Subcutaneous adipose tissue (tissue), 4 donors: Measurements from ENCODE around the gene RASL11A. TPM values are rescaled to one million over a fixed set of nuclear protein-coding genes. Genes with fewer than 3 reads are reported as not detected.

Experiments used
- total RNA-seq, 4 donors: library from RNA; depleted of rRNA; stranded (reverse); fragments of >200 nt; gene quantifications; one replicate each; pipeline ENCODE4 v1.1.0, GENCODE V29; 2016
- TF ChIP-seq, protein P1 (sequence below): fragments of 450-650 bp; IDR thresholded peaks from one replicate; pipeline ENCODE4 v1.5.1; 2016; ENCODE audit warnings: low read depth, mild to moderate bottlenecking, control low read depth, antibody characterized with exemption, moderate library complexity

The RASL11A gene
- total RNA-seq, 4 donors from 2014 or later, result 20.7 to 80.2 (median 52.5) TPM

DNA sequence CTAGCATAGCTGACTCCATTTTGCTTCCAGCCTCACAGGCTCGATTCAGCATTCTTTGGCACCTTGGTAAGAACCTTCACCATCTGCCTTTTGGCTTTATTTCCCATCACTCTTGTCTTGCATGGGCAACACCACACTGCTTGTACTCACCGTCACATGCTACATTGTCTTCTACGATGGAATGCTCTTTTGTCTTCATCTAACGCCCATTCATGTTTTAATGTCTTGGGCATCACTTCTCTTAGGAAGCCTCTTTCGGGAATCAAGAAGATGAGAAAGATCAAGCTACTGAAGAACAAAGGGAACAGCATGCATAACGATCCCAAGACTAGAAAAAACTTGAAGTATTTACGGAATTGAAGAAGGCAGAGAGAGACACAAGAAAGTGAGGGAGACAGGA is 25.0 kb upstream of the RASL11A start:
- TF ChIP-seq, protein P1, sequence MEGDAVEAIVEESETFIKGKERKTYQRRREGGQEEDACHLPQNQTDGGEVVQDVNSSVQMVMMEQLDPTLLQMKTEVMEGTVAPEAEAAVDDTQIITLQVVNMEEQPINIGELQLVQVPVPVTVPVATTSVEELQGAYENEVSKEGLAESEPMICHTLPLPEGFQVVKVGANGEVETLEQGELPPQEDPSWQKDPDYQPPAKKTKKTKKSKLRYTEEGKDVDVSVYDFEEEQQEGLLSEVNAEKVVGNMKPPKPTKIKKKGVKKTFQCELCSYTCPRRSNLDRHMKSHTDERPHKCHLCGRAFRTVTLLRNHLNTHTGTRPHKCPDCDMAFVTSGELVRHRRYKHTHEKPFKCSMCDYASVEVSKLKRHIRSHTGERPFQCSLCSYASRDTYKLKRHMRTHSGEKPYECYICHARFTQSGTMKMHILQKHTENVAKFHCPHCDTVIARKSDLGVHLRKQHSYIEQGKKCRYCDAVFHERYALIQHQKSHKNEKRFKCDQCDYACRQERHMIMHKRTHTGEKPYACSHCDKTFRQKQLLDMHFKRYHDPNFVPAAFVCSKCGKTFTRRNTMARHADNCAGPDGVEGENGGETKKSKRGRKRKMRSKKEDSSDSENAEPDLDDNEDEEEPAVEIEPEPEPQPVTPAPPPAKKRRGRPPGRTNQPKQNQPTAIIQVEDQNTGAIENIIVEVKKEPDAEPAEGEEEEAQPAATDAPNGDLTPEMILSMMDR, result no peak

DNA sequence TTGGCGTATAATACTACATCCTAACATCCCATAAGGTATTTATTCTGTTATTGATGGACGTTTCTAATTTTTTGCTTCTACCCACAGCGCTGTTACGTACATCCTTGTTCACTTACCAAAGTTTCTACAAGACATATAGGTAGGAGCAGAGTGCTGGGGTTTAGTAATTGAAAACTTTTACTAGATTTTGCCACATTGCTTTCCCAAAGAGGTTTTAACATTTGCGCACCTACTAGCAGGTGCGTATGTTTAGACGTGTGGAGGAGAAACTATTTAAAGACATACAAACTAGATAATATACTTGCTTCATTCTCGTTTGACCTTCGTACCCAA is 19.8 kb upstream of the RASL11A start:
- TF ChIP-seq, protein P1, result no peak

DNA sequence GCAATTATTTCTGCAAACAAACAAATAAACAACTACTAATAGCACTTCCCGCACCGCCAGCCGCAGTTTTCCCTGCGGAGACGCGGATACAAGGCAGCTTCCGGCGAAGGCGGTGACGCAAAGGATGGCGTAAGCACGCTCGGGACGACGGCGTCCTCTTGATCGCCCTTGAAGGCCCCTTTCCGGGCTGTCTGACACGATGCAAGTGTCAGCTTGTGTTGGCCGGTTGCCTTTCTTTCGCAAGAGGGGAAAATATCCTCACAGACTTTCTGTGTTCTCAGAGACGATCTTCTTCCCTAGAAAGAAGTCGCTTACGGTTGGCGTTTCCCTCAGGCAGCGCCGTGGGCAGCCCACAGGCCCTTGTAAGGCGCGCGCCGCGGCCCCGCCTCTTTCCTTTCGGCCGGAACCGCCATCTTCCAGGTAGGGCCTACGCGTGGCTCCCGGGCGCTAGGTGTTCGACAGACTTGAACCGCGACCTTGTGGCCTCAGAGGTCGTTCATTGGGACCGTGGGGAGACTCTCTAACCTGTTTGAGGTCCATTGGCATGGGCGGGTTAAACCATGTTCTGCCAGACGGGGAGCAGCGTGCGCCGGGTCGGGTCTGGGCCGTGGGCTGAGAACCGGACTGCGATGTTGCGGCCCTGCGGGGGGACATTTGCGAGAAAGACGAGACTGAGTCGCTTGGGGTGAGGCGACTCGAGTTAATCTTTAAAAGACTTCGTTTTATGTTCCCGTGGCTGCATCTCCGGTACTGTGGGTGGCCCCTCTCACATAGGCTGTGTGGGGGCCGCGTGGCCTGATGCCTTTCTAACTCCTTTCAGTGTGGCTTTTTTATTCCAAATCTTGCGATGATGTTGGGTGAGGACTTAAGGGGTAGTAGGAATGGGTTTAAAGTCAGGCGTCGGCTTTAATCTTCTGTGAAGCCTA is 19.2 kb upstream of the RASL11A start, which contains the start of gene RPL21:
TSS of gene RPL21 (plus strand) at position 393 of the 926 bp plus-strand sequence. CDS start 2,219 bp downstream, outside the sequence.
- TF ChIP-seq, protein P1, result no peak

DNA sequence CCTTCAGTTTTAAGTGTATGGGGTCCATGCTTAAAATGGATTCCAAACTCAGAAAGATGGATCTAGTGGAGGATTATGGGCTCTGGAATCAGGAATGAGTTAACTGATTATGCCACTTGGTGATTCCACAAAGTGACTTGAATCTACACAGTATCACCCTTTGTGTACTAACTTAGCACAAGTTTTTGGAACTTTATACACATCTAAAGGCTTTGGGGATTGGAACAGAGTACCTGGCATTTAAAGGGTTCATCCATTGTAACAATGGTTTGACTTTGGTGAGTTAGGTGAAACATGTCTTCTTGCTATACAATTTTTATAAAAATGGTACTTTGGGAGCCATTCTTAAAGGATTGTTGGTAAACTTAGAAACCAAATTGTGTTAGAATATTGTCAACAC is 18.2 kb upstream of the RASL11A start:
- TF ChIP-seq, protein P1, result no peak

DNA sequence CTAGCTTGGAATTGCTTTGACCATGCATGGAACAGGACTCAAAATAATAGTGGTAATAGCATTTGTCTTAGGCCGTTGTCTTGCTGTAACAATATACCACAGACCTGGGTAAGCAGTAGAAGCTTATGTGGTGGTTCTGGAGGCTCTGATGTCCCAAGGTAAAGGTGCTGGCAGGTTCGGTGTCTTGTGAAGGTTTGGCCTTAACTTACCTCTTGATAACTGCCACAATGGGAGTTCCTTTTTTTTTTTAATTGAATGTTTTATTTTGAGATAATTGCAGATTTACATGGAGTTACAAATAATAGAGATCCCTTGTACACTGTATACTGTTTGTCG is 13.4 kb upstream of the RASL11A start:
- TF ChIP-seq, protein P1, result no peak

DNA sequence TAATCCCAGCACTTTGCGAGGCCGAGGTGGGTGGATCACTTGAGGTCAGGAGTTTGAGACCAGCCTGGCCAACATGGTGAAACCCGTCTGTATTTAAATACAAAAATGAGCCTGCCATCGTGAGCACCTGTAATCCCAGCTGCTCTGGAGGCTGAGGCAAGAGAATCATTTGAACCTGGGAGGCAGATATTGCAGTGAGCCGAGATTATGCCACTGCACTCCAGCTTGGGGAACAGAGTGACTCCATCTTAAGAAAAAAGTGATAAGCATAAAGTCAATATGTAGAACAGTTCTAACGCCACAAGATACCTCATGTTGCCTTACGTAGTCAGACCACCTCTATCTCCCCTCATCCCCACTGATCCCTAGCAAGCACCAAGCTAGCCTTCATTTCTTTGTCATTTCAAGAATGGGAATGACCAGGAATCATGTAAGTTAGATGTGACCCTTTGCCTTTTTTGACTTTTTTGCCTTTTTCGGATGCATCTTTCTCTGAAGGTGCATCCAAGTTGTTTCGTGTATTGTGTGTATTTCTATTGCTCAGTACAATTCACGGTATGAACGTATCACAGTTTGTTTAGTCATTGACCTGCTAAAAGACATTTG is 12.9 kb upstream of the RASL11A start:
- TF ChIP-seq, protein P1, result no peak

DNA sequence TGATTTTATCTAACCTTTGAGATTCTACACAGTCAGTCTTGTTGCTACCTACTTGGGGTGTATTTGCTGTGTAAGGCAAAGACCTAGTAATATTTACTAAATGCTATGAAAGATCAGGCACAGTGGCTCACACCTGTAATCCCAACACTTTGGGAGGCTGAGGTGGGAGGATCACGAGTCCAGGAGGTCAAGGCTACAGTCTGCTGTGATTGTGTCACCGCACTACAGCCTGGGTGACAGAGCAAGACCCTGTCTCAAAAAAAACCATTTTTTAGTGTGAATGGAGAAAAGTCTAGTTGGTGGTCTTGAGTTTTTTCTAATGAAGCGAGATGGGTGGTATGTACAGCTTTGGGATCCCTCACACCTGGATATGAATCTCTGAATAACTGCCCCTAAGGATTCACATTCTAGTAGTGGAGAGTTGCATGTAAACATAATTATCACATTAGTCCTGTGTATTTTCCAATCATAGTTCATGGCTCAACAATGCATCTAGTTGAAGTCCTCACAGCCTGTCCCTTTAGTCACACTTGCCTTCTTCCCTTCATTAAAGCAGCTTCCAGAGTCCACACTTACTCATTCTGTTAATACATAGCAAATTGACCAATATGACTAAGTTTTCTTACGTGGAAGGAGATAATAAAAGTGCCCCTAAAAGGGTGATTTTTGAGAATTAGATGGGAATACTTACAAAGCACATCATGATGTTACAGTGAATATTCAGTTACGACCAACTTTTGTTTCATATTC is 11.8 kb upstream of the RASL11A start:
- TF ChIP-seq, protein P1, result no peak
